Osteoblast (primary cell): ENCODE data around the gene SECISBP2L. TPM values are rescaled to one million over a fixed set of nuclear protein-coding genes. Genes with fewer than 3 reads are reported as not detected.
A peak's percentile ranks its signal among the peaks of the same experiment; 100 is the strongest.

ENCODE experiments used
- DNase-seq: peaks from one replicate; pipeline ENCODE4 v3.0.0; 2011; ENCODE audit warnings: low spot score, mixed read lengths; ENCODE audit not compliant: insufficient read length; ENCODE audit errors: missing footprints
- H2AFZ ChIP-seq: 2 replicates; pipeline ENCODE4 v1.6.0; 2011; ENCODE audit warnings: mild to moderate bottlenecking, low read length
- H3K27ac ChIP-seq: 2 replicates; pipeline ENCODE4 v1.5.1; 2011; ENCODE audit warnings: mild to moderate bottlenecking, low read depth, low read length, moderate library complexity
- H3K27me3 ChIP-seq: 2 replicates; pipeline ENCODE4 v1.6.0; 2012; ENCODE audit warnings: mild to moderate bottlenecking, control low read depth, inconsistent platforms, low read length, moderate library complexity; ENCODE audit not compliant: insufficient read depth
- H3K36me3 ChIP-seq: 2 replicates; pipeline ENCODE4 v1.5.1; 2011; ENCODE audit warnings: mild to moderate bottlenecking, low read length, control low read depth, moderate library complexity; ENCODE audit not compliant: insufficient read depth
- H3K4me1 ChIP-seq: 2 replicates; pipeline ENCODE4 v1.5.1; 2011; ENCODE audit warnings: mild to moderate bottlenecking, low read length, control low read depth, moderate library complexity; ENCODE audit not compliant: insufficient read depth
- H3K4me2 ChIP-seq: 2 replicates; pipeline ENCODE4 v1.6.0; 2011; ENCODE audit warnings: mild to moderate bottlenecking, low read length; ENCODE audit not compliant: insufficient read depth
- H3K4me3 ChIP-seq: fragments of 200-600 bp; sonication (generic); 3 replicates; pipeline ENCODE4 v1.5.1; 2012; ENCODE audit warnings: mild to moderate bottlenecking, low read length, inconsistent platforms; ENCODE audit not compliant: insufficient read depth
- H3K79me2 ChIP-seq: 2 replicates; pipeline ENCODE4 v1.6.0; 2012; ENCODE audit warnings: mild to moderate bottlenecking, low read length, control low read depth, inconsistent platforms; ENCODE audit not compliant: insufficient read depth
- H3K9me3 ChIP-seq: 2 replicates; pipeline ENCODE4 v1.5.1; 2011; ENCODE audit warnings: low read depth, low read length, control low read depth
- H4K20me1 ChIP-seq: 2 replicates; pipeline ENCODE4 v1.6.0; 2012; ENCODE audit warnings: mild to moderate bottlenecking, low read length, control low read depth; ENCODE audit not compliant: insufficient read depth
- total RNA-seq: library from RNA; depleted of rRNA; stranded (reverse); fragments of >200 nt; gene quantifications from 2 replicates; pipeline ENCODE4 v1.2.3, GENCODE V29; 2012
- TF ChIP-seq, protein P1 (sequence below): IDR thresholded peaks from 2 replicates; pipeline ENCODE4 v1.5.1; 2011; ENCODE audit warnings: mild to moderate bottlenecking, low read depth, low read length, moderate library complexity; ENCODE audit errors: extremely low read depth

The SECISBP2L gene, protein sequence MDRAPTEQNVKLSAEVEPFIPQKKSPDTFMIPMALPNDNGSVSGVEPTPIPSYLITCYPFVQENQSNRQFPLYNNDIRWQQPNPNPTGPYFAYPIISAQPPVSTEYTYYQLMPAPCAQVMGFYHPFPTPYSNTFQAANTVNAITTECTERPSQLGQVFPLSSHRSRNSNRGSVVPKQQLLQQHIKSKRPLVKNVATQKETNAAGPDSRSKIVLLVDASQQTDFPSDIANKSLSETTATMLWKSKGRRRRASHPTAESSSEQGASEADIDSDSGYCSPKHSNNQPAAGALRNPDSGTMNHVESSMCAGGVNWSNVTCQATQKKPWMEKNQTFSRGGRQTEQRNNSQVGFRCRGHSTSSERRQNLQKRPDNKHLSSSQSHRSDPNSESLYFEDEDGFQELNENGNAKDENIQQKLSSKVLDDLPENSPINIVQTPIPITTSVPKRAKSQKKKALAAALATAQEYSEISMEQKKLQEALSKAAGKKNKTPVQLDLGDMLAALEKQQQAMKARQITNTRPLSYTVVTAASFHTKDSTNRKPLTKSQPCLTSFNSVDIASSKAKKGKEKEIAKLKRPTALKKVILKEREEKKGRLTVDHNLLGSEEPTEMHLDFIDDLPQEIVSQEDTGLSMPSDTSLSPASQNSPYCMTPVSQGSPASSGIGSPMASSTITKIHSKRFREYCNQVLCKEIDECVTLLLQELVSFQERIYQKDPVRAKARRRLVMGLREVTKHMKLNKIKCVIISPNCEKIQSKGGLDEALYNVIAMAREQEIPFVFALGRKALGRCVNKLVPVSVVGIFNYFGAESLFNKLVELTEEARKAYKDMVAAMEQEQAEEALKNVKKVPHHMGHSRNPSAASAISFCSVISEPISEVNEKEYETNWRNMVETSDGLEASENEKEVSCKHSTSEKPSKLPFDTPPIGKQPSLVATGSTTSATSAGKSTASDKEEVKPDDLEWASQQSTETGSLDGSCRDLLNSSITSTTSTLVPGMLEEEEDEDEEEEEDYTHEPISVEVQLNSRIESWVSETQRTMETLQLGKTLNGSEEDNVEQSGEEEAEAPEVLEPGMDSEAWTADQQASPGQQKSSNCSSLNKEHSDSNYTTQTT
- 42.3 and 52.7 TPM in 2 replicates for total RNA-seq

GRCh38 chr15:49046220-49047102 lies at the start of gene SECISBP2L:
Gene SECISBP2L, minus strand, starts transcription at chr15:49046446. Its CDS starts 147 bp downstream, at chr15:49046299.
- Histone ChIP-seq H3K9me3 (peaks cover 2% of the 10 kb centered on the region), H4K20me1 (peaks cover 15% of the 10 kb centered on the region), H2AFZ (peak within 1 kb of the TSS; percentile 93), H3K27ac (peak within 1 kb of the TSS; percentile 83), H3K27me3 (no peaks in the 10 kb centered on the region), H3K4me1 (peaks cover 15% of the 10 kb centered on the region), H3K4me2 (peak within 1 kb of the TSS; percentile 87), H3K36me3 (peaks cover 3% of the 10 kb centered on the region), H3K4me3 (peak within 1 kb of the TSS; percentile 93), H3K79me2 (peaks cover 48% of the 10 kb centered on the region)
- TF ChIP-seq, protein P1, sequence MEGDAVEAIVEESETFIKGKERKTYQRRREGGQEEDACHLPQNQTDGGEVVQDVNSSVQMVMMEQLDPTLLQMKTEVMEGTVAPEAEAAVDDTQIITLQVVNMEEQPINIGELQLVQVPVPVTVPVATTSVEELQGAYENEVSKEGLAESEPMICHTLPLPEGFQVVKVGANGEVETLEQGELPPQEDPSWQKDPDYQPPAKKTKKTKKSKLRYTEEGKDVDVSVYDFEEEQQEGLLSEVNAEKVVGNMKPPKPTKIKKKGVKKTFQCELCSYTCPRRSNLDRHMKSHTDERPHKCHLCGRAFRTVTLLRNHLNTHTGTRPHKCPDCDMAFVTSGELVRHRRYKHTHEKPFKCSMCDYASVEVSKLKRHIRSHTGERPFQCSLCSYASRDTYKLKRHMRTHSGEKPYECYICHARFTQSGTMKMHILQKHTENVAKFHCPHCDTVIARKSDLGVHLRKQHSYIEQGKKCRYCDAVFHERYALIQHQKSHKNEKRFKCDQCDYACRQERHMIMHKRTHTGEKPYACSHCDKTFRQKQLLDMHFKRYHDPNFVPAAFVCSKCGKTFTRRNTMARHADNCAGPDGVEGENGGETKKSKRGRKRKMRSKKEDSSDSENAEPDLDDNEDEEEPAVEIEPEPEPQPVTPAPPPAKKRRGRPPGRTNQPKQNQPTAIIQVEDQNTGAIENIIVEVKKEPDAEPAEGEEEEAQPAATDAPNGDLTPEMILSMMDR, result peak; percentile 24
- peak; percentile 94 for DNase-seq

DNA sequence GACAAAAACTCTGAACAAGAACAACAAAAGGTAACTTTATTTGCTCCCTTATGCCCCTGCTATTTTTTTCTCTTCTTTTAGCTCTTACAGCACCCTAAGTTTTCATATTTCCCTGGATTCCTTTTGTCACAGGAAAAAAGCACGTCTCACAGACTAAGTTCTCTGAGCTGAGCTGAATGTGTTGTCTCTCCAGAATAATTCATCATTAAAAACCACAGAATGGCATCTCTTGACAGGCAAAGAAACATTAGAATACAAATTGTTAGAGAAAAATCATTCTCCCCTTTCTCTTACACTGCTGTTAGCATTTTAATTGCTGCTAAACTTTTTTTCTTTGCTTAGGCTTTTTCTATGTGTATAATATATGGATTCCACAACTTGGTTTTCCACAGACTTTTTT lies 48.7 kb upstream of the SECISBP2L start:
- TF ChIP-seq, protein P1, result no peak
- no peak for DNase-seq
- Histone ChIP-seq H2AFZ (no peak overlapping the region), H3K4me1 (no peaks in the 10 kb centered on the region), H3K4me3 (no peak overlapping the region), H3K27me3 (no peaks in the 10 kb centered on the region), H3K27ac (no peak overlapping the region), H3K4me2 (no peak overlapping the region), H3K36me3 (no peaks in the 10 kb centered on the region), H3K9me3 (no peaks in the 10 kb centered on the region), H3K79me2 (no peaks in the 10 kb centered on the region), H4K20me1 (no peaks in the 10 kb centered on the region)

DNA sequence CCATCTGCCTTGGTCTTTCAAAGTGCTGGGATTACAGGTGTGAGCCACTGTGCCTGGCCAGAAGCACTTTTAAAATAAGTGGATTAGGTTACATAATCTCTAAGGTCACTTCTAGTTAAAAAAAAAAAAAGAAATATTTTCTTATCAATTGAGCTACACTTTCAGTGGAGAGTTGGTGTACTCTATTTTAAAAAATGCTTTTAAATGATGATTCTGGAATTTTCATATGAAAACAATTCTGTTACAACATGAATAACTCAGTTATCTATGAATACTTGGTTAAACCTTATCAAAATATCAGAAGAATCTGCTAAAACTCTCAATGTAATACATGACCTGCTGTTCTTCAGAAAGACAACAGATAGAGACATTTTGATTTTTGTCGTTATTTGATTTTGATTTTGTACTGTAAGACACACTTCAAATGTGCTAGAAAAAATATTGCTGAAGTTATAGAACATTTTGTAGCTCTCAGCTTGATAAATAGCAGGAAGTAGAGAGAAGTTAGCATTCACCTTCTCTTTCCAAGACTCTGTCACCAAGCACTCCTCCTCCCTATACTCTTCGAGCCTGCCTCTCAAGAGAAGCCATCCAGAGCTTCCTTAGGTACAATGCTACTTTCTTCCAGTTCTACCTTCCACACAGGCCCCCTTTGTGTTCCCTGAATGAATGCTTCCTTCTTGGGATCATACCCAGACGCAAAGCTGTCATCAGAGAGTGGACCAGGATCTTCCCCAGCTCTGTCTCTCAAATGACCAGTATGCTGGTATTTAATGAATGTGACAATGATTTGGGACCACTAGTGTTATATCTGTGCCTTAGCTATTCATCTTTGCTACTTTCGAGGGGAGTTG lies 47.2 kb upstream of the SECISBP2L start:
- no peaks in the 10 kb centered on the region for H3K79me2 ChIP-seq
- no peak overlapping the region for H2AFZ ChIP-seq
- no peak for DNase-seq
- no peaks in the 10 kb centered on the region for H3K4me1 ChIP-seq
- no peaks in the 10 kb centered on the region for H3K9me3 ChIP-seq
- H3K4me2 ChIP-seq, result no peak overlapping the region
- no peaks in the 10 kb centered on the region for H3K36me3 ChIP-seq
- TF ChIP-seq, protein P1, result no peak
- no peaks in the 10 kb centered on the region for H3K27me3 ChIP-seq
- no peaks in the 10 kb centered on the region for H4K20me1 ChIP-seq
- no peak overlapping the region for H3K27ac ChIP-seq
- H3K4me3 ChIP-seq, result no peak overlapping the region
